Left lung (tissue), 10 donors: ENCODE measurements around the gene KCNIP2. TPM values are rescaled to one million over a fixed set of nuclear protein-coding genes. Genes with fewer than 3 reads are reported as not detected.
A peak's percentile ranks its signal among the peaks of the same experiment; 100 is the strongest.

Experiments used
- ATAC-seq: fragments of 200-7000 bp; cut with Tn5 transposase; one replicate; pipeline ENCODE4 v1.9.1; 2020; ENCODE audit warnings: moderate library complexity
- DNase-seq, 4 donors: peaks; one replicate each; pipeline ENCODE4 v3.0.0-alpha.2; 2013 to 2020
- H3K27ac ChIP-seq, 2 donors: fragments of 200-600 bp; sonication (generic) in 1 of 2; one replicate each; pipeline versions ENCODE4 v1.5.0 to v1.8.0; 2020 to 2021
- H3K27me3 ChIP-seq, 2 donors: fragments of 200-600 bp; sonication (generic) in 1 of 2; one replicate each; pipeline versions ENCODE4 v1.5.0 to v1.8.0; 2020 to 2021
- H3K36me3 ChIP-seq, 2 donors: fragments of 200-600 bp; sonication (generic) in 1 of 2; one replicate each; pipeline versions ENCODE4 v1.5.0 to v1.8.0; 2020 to 2021
- H3K4me1 ChIP-seq, 2 donors: fragments of 200-600 bp; one replicate each; pipeline ENCODE4 v1.8.0; 2021
- H3K4me3 ChIP-seq, 2 donors: fragments of 200-600 bp; sonication (generic) in 1 of 2; one replicate each; pipeline versions ENCODE4 v1.5.0 to v1.8.0; 2020 to 2021; ENCODE audit warnings: mild to moderate bottlenecking in 1 of 2
- H3K9me3 ChIP-seq, 2 donors: fragments of 200-600 bp; sonication (generic) in 1 of 2; one replicate each; pipeline versions ENCODE4 v1.5.0 to v1.8.0; 2020 to 2021
- CTCF ChIP-seq, 2 donors: fragments of 200-600 bp; sonication (generic) in 1 of 2; IDR thresholded peaks; one replicate each; pipeline versions ENCODE4 v1.5.0 to v1.8.0; 2021; ENCODE audit warnings: antibody characterized with exemption in 2 of 2
- intact Hi-C, 2 donors: fragments of 100-400 bp; cut with DNase I; formaldehyde crosslinking; loops; one replicate each; pipeline versions ENCODE4 v1.11.2 to v1.14.2; 2022
- polyA plus RNA-seq, 6 donors: library from polyadenylated mRNA; unstranded; fragments of 120-200 nt; gene quantifications; one replicate each; pipeline ENCODE4 v1.2.1, GENCODE V29; 2013; ENCODE audit not compliant: insufficient read length in 6 of 6
- total RNA-seq, 2 donors: library from RNA; stranded (reverse); fragmentation: NEBNext Ultra II Directional; extraction: Animal tissue kit (Norgen Biotek cat#: 25700); gene quantifications; one replicate each; pipeline ENCODE4 v1.2.1, GENCODE V29; 2021
- donor health status: DM: no; HTN: yes; CAD: no.
- donor health status: DM: no; HTN: no; CAD: no.

KCNIP2 gene
- total and polyA plus RNA-seq, 8 donors, result 2.2 to 9.0 (median 7.8) TPM

DNA sequence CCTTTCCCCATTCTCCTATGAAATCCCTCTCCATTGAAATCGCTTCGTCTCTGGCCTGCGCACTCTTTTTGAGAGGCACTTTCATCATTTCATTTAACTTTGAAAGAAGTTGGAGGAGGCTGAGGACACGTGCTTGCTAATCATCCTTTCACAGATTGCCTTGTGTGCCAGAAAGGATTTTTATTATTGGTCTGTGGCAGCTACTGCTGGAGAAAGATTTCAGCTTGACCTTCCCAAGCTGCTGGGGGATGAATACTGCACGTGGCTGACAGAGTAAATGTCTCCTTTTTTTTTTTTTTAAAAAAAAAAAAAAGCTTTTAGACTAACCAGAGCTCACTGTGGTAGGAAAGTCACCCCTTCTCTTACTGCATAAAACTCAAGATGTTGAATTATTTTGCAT, 44.2 kb upstream of the KCNIP2 start:
- Histone ChIP-seq H3K27me3 (no peaks in the 10 kb centered on the region), H3K9me3 (no peaks in the 10 kb centered on the region), H3K4me3 (no peak overlapping the region), H3K4me1 (no peaks in the 10 kb centered on the region), H3K27ac (no peak overlapping the region), H3K36me3 (peaks cover 0 to 7% of the 10 kb centered on the region in 2 donors)
- no peak for DNase-seq
- ATAC-seq, result no peak
- no peak for TF ChIP-seq CTCF (IDR thresholded peaks at IDR 0.05)
- intact Hi-C loops, result no loop called here

GRCh38 chr10:101886521-101887312, 43.1 kb upstream of the KCNIP2 start:
- Histone ChIP-seq H3K9me3 (no peaks in the 10 kb centered on the region), H3K4me1 (no peaks in the 10 kb centered on the region), H3K4me3 (no peak overlapping the region), H3K27me3 (no peaks in the 10 kb centered on the region), H3K36me3 (peaks cover 0 to 7% of the 10 kb centered on the region in 2 donors), H3K27ac (no peak overlapping the region)
- intact Hi-C loops, result no loop called here
- DNase-seq (no peak), ATAC-seq (peak; percentile 63)
- no peak for TF ChIP-seq CTCF (IDR thresholded peaks at IDR 0.05)

- no peak overlapping the region for H3K27ac ChIP-seq
- no peak for ATAC-seq
- DNase-seq, result no peak
- no peaks in the 10 kb centered on the region for H3K27me3 ChIP-seq
- TF ChIP-seq CTCF (IDR thresholded peaks at IDR 0.05), result no peak
- H3K9me3 ChIP-seq, result no peaks in the 10 kb centered on the region
- H3K36me3 ChIP-seq, result peaks cover 0 to 6% of the 10 kb centered on the region in 2 donors
- intact Hi-C loops, result no loop called here
- no peak overlapping the region for H3K4me3 ChIP-seq
- no peaks in the 10 kb centered on the region for H3K4me1 ChIP-seq
Observed at GRCh38 chr10:101881036-101881774, 37.6 kb upstream of the KCNIP2 start.

DNA sequence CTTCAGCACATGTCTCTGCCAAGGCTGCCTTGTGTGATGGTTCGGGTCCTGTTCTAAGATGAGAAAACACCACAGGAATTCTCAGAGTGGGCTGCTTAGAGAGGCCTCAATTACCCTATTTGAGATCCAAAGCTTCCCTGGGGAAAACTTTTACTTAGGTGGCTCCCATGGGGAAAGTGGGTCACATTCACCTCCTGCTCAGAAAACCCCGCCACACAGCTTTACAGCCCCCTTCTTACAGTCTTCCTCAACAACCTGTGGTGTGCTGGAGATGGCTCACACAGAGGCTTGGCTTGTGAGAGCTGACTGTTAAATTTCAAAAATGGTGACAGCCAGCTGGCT, 36.6 kb upstream of the KCNIP2 start:
- TF ChIP-seq CTCF (IDR thresholded peaks at IDR 0.05), result no peak
- Histone ChIP-seq H3K27ac (no peak overlapping the region), H3K4me1 (no peaks in the 10 kb centered on the region), H3K4me3 (no peak overlapping the region), H3K27me3 (no peaks in the 10 kb centered on the region), H3K36me3 (peaks cover 0 to 6% of the 10 kb centered on the region in 2 donors), H3K9me3 (no peaks in the 10 kb centered on the region)
- no peak for ATAC-seq
- no peak for DNase-seq
- intact Hi-C loops, result no loop called here

- intact Hi-C loops, result no loop called here
- no peak overlapping the region for H3K27ac ChIP-seq
- H3K27me3 ChIP-seq, result no peaks in the 10 kb centered on the region
- H3K36me3 ChIP-seq, result peaks cover 0 to 10% of the 10 kb centered on the region in 2 donors
- no peaks in the 10 kb centered on the region for H3K4me1 ChIP-seq
- DNase-seq (no peak), ATAC-seq (no peak)
- H3K9me3 ChIP-seq, result no peaks in the 10 kb centered on the region
- H3K4me3 ChIP-seq, result no peak overlapping the region
- TF ChIP-seq CTCF (IDR thresholded peaks at IDR 0.05), result no peak
Observed at GRCh38 chr10:101879456-101880231, 36.0 kb upstream of the KCNIP2 start.
